IMR-90 (cell line): ENCODE measurements around the gene GLRX5. TPM values are rescaled to one million over a fixed set of nuclear protein-coding genes. Genes with fewer than 3 reads are reported as not detected.

Experiments used
- ATAC-seq: fragments of 200-7000 bp; cut with Tn5 transposase; 2 replicates; pipeline ENCODE4 v1.9.1; 2020; ENCODE audit warnings: low read depth, mild to moderate bottlenecking, moderate library complexity
- BruUV-seq: library from RNA; stranded (reverse); fragments of 400-500 nt; replicated peaks from 2 replicates; lab custom pipeline; 2021; lab: Mats Ljungman, UMichigan
- CTCF ChIA-PET: fragments of 300-600 bp; formaldehyde crosslinking; extraction: SDS; loops from one replicate; lab custom pipeline; 2021; ENCODE audit warnings: antibody characterized with exemption; lab: Yijun Ruan, JAX
- POLR2A ChIA-PET: fragments of 300-600 bp; sonication (Branson Sonifier 250); formaldehyde crosslinking; loops from one replicate; lab custom pipeline; 2022; ENCODE audit warnings: antibody characterized with exemption; ENCODE audit not compliant: unreplicated experiment; lab: Charles Lee
- DNase-seq: peaks from one replicate; pipeline ENCODE4 v3.0.0; 2013
- H2AFZ ChIP-seq: replicated peaks from 2 replicates; pipeline ENCODE3; 2013; ENCODE audit warnings: low read length, mild to moderate bottlenecking; ENCODE audit not compliant: poor library complexity
- H2AK5ac ChIP-seq: 2 replicates; pipeline ENCODE4 v1.6.1; 2013; ENCODE audit warnings: low read depth, low read length, inconsistent platforms
- H2AK9ac ChIP-seq: replicated peaks from 2 replicates; pipeline ENCODE3; 2013; ENCODE audit warnings: mild to moderate bottlenecking, low read depth, low read length, moderate library complexity; ENCODE audit not compliant: poor library complexity
- H2BK120ac ChIP-seq: 2 replicates; pipeline ENCODE4 v1.6.1; 2013; ENCODE audit warnings: low read depth, low read length, inconsistent platforms
- H2BK15ac ChIP-seq: 3 replicates; pipeline ENCODE4 v1.6.1; 2013; ENCODE audit warnings: low read depth, low read length, inconsistent platforms
- H2BK20ac ChIP-seq: 2 replicates; pipeline ENCODE4 v1.6.1; 2013; ENCODE audit warnings: low read depth, mild to moderate bottlenecking, inconsistent platforms, low read length, moderate library complexity
- H2BK5ac ChIP-seq: 2 replicates; pipeline ENCODE4 v1.6.1; 2013; ENCODE audit warnings: mild to moderate bottlenecking, low read depth, low read length, inconsistent platforms; ENCODE audit not compliant: poor library complexity, severe bottlenecking
- H3K14ac ChIP-seq: replicated peaks from 2 replicates; pipeline ENCODE4 v1.6.1; 2013; ENCODE audit warnings: low read depth, low read length, inconsistent platforms
- H3K18ac ChIP-seq: 2 replicates; pipeline ENCODE4 v1.6.1; 2013; ENCODE audit warnings: low read depth, low read length, control low read depth
- H3K23ac ChIP-seq: 2 replicates; pipeline ENCODE4 v1.6.1; 2013; ENCODE audit warnings: low read depth, low read length, inconsistent platforms
- H3K27ac ChIP-seq: 2 replicates; pipeline ENCODE4 v1.5.1; 2013; ENCODE audit warnings: mild to moderate bottlenecking, control low read depth, low read length; ENCODE audit not compliant: insufficient read depth
- H3K27me3 ChIP-seq: 2 replicates; pipeline ENCODE4 v1.6.1; 2013; ENCODE audit warnings: low read length; ENCODE audit not compliant: control insufficient read depth, insufficient read depth
- H3K36me3 ChIP-seq: 2 replicates; pipeline ENCODE4 v1.6.1; 2013; ENCODE audit warnings: low read length, mixed read lengths; ENCODE audit not compliant: control insufficient read depth, insufficient read depth
- H3K4ac ChIP-seq: 2 replicates; pipeline ENCODE4 v1.6.1; 2013; ENCODE audit warnings: low read depth, low read length, inconsistent platforms
- H3K4me1 ChIP-seq: 2 replicates; pipeline ENCODE4 v1.6.1; 2013; ENCODE audit warnings: low read length, mixed read lengths; ENCODE audit not compliant: control insufficient read depth, insufficient read depth
- H3K4me2 ChIP-seq: 2 replicates; pipeline ENCODE4 v1.6.1; 2013; ENCODE audit warnings: low read depth, mild to moderate bottlenecking, control low read depth, low read length, moderate library complexity
- H3K4me3 ChIP-seq: 2 replicates; pipeline ENCODE4 v1.5.1; 2013; ENCODE audit warnings: low read depth, mild to moderate bottlenecking, control low read depth, low read length, moderate library complexity; ENCODE audit not compliant: insufficient read depth
- H3K56ac ChIP-seq: 2 replicates; pipeline ENCODE4 v1.6.1; 2013; ENCODE audit warnings: low read length, inconsistent platforms; ENCODE audit not compliant: insufficient read depth; ENCODE audit errors: extremely low read depth
- H3K79me1 ChIP-seq, 2 experiments: 2 replicates each; pipeline ENCODE4 v1.6.1; 2013; ENCODE audit warnings: low read length in 2 of 2, inconsistent platforms in 1 of 2, low read depth in 1 of 2
- H3K9ac ChIP-seq: 2 replicates; pipeline ENCODE4 v1.6.1; 2013; ENCODE audit warnings: low read depth, low read length, control low read depth
- H3K9me1 ChIP-seq: 2 replicates; pipeline ENCODE4 v1.6.1; 2013; ENCODE audit warnings: low read length, inconsistent platforms; ENCODE audit not compliant: insufficient read depth
- H3K9me3 ChIP-seq: 2 replicates; pipeline ENCODE4 v1.6.1; 2013; ENCODE audit warnings: low read length; ENCODE audit not compliant: control insufficient read depth, insufficient read depth
- H4K20me1 ChIP-seq: 2 replicates; pipeline ENCODE4 v1.6.1; 2013; ENCODE audit warnings: low read length, inconsistent platforms; ENCODE audit not compliant: insufficient read depth
- H4K5ac ChIP-seq: 2 replicates; pipeline ENCODE4 v1.6.1; 2013; ENCODE audit warnings: mild to moderate bottlenecking, low read depth, low read length, control low read depth
- H4K8ac ChIP-seq, 2 experiments: 2 replicates each; pipeline ENCODE4 v1.6.1; 2013; ENCODE audit warnings: low read depth in 2 of 2, low read length in 2 of 2, control low read depth in 1 of 2, inconsistent platforms in 1 of 2
- H4K91ac ChIP-seq: 2 replicates; pipeline ENCODE4 v1.6.1; 2013; ENCODE audit warnings: low read depth, low read length, inconsistent platforms; ENCODE audit not compliant: insufficient read depth
- CEBPB ChIP-seq: IDR thresholded peaks from 2 replicates; pipeline ENCODE4 v1.6.1; 2012; ENCODE audit warnings: low read depth, low read length, improper control_type of control experiment
- CHD1 ChIP-seq: IDR thresholded peaks from 2 replicates; pipeline ENCODE4 v1.6.1; 2012; ENCODE audit warnings: low read depth, low read length, improper control_type of control experiment
- MAZ ChIP-seq: IDR thresholded peaks from 2 replicates; pipeline ENCODE4 v1.6.1; 2012; ENCODE audit warnings: low read depth, mild to moderate bottlenecking, low read length, improper control_type of control experiment, moderate library complexity, borderline replicate concordance
- MXI1 ChIP-seq: IDR thresholded peaks from 2 replicates; pipeline ENCODE4 v1.6.1; 2012; ENCODE audit warnings: low read depth, mild to moderate bottlenecking, low read length, moderate library complexity, borderline replicate concordance
- NFE2L2 ChIP-seq: fragments of 150-350 bp; IDR thresholded peaks from 2 replicates; pipeline ENCODE4 v1.6.1; 2016; ENCODE audit warnings: low read depth, mild to moderate bottlenecking, low read length
- RAD21 ChIP-seq: IDR thresholded peaks from 2 replicates; pipeline ENCODE4 v1.6.1; 2012; ENCODE audit warnings: low read length, improper control_type of control experiment
- RCOR1 ChIP-seq: IDR thresholded peaks from 2 replicates; pipeline ENCODE4 v1.6.1; 2012; ENCODE audit warnings: mild to moderate bottlenecking, low read length, improper control_type of control experiment; ENCODE audit not compliant: insufficient replicate concordance
- WGBS, 2 experiments: methylation state at CpG; one replicate each; pipeline versions ENCODE4 v1.1.5 to v1.1.7; 2013; ENCODE audit warnings: missing lambda C conversion rate in 2 of 2; ENCODE audit not compliant: insufficient read length in 1 of 2; ENCODE audit errors: extremely low coverage in 2 of 2; 5-methylcytosine and 5-hydroxymethylcytosine counted together
- dilution Hi-C: fragments of 300-500 bp; cut with HindIII; formaldehyde crosslinking; loops from one replicate; pipeline ENCODE4 v1.14.3; 2018; ENCODE audit warnings: low sequenced_read_pairs; ENCODE audit not compliant: unreplicated experiment
- in situ Hi-C: fragments of 300-500 bp; cut with MboI; formaldehyde crosslinking; loops from 3 replicates; pipeline ENCODE4 v1.14.3; 2019; ENCODE audit warnings: low sequenced_read_pairs, inconsistent platforms, mixed read lengths
- intact Hi-C: fragments of 100-400 bp; cut with micrococcal nuclease; formaldehyde crosslinking; loops from 2 replicates; pipeline ENCODE4 v1.10.0; 2022
- polyA plus RNA-seq, 3 experiments: library from polyadenylated mRNA; depleted of rRNA; stranded (reverse); fragments of >200 nt; gene quantifications; 2 replicates each; pipeline ENCODE4 v1.2.3, GENCODE V29; 2012; ENCODE audit warnings: low replicate concordance in 1 of 3
- total RNA-seq: library from RNA; depleted of rRNA; stranded (reverse); fragments of >200 nt; gene quantifications from 2 replicates; pipeline ENCODE4 v1.2.3, GENCODE V29; 2012
- TF ChIP-seq, protein P1 (sequence below): conservative IDR thresholded peaks from 2 replicates; pipeline ENCODE4 v1.5.1; 2012; ENCODE audit warnings: mild to moderate bottlenecking, low read depth, low read length, improper control_type of control experiment
- TF ChIP-seq, protein P2 (sequence below): fragments of 150-350 bp; IDR thresholded peaks from 2 replicates; pipeline ENCODE4 v1.6.1; 2016; ENCODE audit warnings: low read depth, mild to moderate bottlenecking, low read length, moderate library complexity, borderline replicate concordance

Gene GLRX5
- total and polyA plus RNA-seq, 2 of the 4 experiments (the other 2 are of a cell fraction): 32.4 to 40.4 TPM

DNA sequence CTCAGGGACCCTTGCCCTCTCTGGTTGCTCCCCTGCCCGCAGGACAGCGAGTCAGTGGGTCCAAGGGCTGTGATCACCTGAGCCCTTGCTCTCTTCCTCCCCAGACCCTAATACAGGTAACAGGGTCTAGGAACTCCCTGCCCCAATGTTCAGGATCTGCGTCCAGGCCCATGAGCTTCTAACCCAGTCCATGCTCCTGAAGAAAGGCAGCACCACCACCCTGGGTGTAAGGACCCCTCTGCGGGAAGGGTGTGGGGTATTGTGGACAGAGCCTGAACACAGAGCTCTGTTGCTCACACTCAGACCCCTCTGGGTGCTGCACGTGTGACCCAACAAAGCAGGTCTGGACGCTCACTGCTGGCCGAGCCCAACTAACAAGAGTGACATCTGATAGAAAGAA lies 18.3 kb downstream of the GLRX5 start:
- in situ Hi-C loops: loop anchor here (10.0 to 25.0 kb wide), 2 partner anchors 442 to 859 kb away; no protein-coding TSS in a partner anchor
- no TSS peak for BruUV-seq
- Histone ChIP-seq H2BK15ac (no peak overlapping the region), H3K9ac (no peak overlapping the region), H3K36me3 (no peaks in the 10 kb centered on the region), H3K4ac (no peak overlapping the region), H4K8ac (no peak overlapping the region), H3K14ac (no peak overlapping the region), H3K56ac (no peak overlapping the region), H3K4me1 (peaks cover 2% of the 10 kb centered on the region; the same call in 1 of the 2 replicates), H4K5ac (no peak overlapping the region), H3K4me2 (no peak overlapping the region), H3K23ac (no peak overlapping the region), H3K4me3 (no peak overlapping the region), H3K27me3 (no peaks in the 10 kb centered on the region), H2BK5ac (no peak overlapping the region), H2AK5ac (no peak overlapping the region), H2BK120ac (no peak overlapping the region), H3K79me1 (peaks cover 10 to 13% of the 10 kb centered on the region in 2 experiments; a peak in 3 of 4 replicates), H2AFZ (no peak overlapping the region), H2BK20ac (no peak overlapping the region), H4K20me1 (no peaks in the 10 kb centered on the region), H4K91ac (no peak overlapping the region), H2AK9ac (no peak overlapping the region), H3K9me3 (peaks cover 2% of the 10 kb centered on the region; the same call in 1 of the 2 replicates), H3K27ac (no peak overlapping the region), H3K18ac (no peak overlapping the region), H3K9me1 (peaks cover 3% of the 10 kb centered on the region; the same call in 1 of the 2 replicates)
- no CpG with 5 or more reads among the region's 7 CpGs for WGBS, 2 experiments
- dilution Hi-C loops: loop anchor here (25.0 kb wide), 1 partner anchor 234 kb away; no protein-coding TSS in a partner anchor
- POLR2A ChIA-PET: no interaction called here
- TF ChIP-seq CHD1 (no peak), MAZ (no peak), NFE2L2 (no peak), MXI1 (no peak), RCOR1 (no peak), CEBPB (no peak), RAD21 (no peak)
- TF ChIP-seq, protein P1, sequence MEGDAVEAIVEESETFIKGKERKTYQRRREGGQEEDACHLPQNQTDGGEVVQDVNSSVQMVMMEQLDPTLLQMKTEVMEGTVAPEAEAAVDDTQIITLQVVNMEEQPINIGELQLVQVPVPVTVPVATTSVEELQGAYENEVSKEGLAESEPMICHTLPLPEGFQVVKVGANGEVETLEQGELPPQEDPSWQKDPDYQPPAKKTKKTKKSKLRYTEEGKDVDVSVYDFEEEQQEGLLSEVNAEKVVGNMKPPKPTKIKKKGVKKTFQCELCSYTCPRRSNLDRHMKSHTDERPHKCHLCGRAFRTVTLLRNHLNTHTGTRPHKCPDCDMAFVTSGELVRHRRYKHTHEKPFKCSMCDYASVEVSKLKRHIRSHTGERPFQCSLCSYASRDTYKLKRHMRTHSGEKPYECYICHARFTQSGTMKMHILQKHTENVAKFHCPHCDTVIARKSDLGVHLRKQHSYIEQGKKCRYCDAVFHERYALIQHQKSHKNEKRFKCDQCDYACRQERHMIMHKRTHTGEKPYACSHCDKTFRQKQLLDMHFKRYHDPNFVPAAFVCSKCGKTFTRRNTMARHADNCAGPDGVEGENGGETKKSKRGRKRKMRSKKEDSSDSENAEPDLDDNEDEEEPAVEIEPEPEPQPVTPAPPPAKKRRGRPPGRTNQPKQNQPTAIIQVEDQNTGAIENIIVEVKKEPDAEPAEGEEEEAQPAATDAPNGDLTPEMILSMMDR: no peak
- TF ChIP-seq, protein P2, sequence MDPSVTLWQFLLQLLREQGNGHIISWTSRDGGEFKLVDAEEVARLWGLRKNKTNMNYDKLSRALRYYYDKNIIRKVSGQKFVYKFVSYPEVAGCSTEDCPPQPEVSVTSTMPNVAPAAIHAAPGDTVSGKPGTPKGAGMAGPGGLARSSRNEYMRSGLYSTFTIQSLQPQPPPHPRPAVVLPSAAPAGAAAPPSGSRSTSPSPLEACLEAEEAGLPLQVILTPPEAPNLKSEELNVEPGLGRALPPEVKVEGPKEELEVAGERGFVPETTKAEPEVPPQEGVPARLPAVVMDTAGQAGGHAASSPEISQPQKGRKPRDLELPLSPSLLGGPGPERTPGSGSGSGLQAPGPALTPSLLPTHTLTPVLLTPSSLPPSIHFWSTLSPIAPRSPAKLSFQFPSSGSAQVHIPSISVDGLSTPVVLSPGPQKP: no peak
- ATAC-seq (no peak), DNase-seq (no peak)
- CTCF ChIA-PET: no interaction called here
- intact Hi-C loops: no loop called here
